GM12878 (cell line): ENCODE data around the gene CGB2.

Experiments
- CEBPZ ChIP-seq: fragments of 150-350 bp; IDR thresholded peaks from 2 replicates; pipeline ENCODE4 v1.6.1; 2016; ENCODE audit warnings: low read depth, low read length
- EP300 ChIP-seq, 2 experiments: fragments of 150-350 bp in 1 of 2; IDR thresholded peaks; 2 replicates each; pipeline ENCODE4 v1.6.1; 2011 to 2012; ENCODE audit warnings: low read depth in 2 of 2, low read length in 2 of 2, borderline replicate concordance in 1 of 2, improper control_type of control experiment in 1 of 2, inconsistent platforms in 1 of 2; ENCODE audit not compliant: control insufficient read depth in 1 of 2
- MAX ChIP-seq: IDR thresholded peaks from 2 replicates; pipeline ENCODE4 v1.6.1; 2012; ENCODE audit warnings: low read depth, low read length, improper control_type of control experiment
- ZNF24 ChIP-seq: fragments of 450-650 bp; IDR thresholded peaks from 2 replicates; pipeline ENCODE4 v1.6.1; 2017; ENCODE audit warnings: antibody characterized with exemption, mild to moderate bottlenecking
- TF ChIP-seq, protein P1 (sequence below): IDR thresholded peaks from 2 replicates; pipeline ENCODE4 v1.6.1; 2012; ENCODE audit warnings: mild to moderate bottlenecking, low read depth, low read length
- TF ChIP-seq, protein P2 (sequence below), 3 experiments: IDR thresholded peaks in 2 of 3; conservative IDR thresholded peaks in 1 of 3; 2 replicates each; pipeline ENCODE4 v1.5.1; 2011; ENCODE audit warnings: low read depth in 3 of 3, low read length in 3 of 3, mild to moderate bottlenecking in 3 of 3, control low read depth in 2 of 3, moderate library complexity in 2 of 3, inconsistent platforms in 1 of 3, mixed read lengths in 1 of 3; ENCODE audit not compliant: control insufficient read depth in 2 of 3, insufficient read depth in 1 of 3; ENCODE audit errors: extremely low read depth in 1 of 3

- TF ChIP-seq, protein P1, sequence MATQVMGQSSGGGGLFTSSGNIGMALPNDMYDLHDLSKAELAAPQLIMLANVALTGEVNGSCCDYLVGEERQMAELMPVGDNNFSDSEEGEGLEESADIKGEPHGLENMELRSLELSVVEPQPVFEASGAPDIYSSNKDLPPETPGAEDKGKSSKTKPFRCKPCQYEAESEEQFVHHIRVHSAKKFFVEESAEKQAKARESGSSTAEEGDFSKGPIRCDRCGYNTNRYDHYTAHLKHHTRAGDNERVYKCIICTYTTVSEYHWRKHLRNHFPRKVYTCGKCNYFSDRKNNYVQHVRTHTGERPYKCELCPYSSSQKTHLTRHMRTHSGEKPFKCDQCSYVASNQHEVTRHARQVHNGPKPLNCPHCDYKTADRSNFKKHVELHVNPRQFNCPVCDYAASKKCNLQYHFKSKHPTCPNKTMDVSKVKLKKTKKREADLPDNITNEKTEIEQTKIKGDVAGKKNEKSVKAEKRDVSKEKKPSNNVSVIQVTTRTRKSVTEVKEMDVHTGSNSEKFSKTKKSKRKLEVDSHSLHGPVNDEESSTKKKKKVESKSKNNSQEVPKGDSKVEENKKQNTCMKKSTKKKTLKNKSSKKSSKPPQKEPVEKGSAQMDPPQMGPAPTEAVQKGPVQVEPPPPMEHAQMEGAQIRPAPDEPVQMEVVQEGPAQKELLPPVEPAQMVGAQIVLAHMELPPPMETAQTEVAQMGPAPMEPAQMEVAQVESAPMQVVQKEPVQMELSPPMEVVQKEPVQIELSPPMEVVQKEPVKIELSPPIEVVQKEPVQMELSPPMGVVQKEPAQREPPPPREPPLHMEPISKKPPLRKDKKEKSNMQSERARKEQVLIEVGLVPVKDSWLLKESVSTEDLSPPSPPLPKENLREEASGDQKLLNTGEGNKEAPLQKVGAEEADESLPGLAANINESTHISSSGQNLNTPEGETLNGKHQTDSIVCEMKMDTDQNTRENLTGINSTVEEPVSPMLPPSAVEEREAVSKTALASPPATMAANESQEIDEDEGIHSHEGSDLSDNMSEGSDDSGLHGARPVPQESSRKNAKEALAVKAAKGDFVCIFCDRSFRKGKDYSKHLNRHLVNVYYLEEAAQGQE: no peak
- TF ChIP-seq, protein P2, sequence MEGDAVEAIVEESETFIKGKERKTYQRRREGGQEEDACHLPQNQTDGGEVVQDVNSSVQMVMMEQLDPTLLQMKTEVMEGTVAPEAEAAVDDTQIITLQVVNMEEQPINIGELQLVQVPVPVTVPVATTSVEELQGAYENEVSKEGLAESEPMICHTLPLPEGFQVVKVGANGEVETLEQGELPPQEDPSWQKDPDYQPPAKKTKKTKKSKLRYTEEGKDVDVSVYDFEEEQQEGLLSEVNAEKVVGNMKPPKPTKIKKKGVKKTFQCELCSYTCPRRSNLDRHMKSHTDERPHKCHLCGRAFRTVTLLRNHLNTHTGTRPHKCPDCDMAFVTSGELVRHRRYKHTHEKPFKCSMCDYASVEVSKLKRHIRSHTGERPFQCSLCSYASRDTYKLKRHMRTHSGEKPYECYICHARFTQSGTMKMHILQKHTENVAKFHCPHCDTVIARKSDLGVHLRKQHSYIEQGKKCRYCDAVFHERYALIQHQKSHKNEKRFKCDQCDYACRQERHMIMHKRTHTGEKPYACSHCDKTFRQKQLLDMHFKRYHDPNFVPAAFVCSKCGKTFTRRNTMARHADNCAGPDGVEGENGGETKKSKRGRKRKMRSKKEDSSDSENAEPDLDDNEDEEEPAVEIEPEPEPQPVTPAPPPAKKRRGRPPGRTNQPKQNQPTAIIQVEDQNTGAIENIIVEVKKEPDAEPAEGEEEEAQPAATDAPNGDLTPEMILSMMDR (IDR thresholded peaks at IDR 0.05 in 2 of 3, conservative IDR thresholded peaks at IDR 0.05 in 1 of 3; ENCODE audit: control insufficient read depth in 2 of 3, extremely low read depth in 1 of 3, insufficient read depth in 1 of 3, low read depth in 3 of 3, low read length in 3 of 3): no peak
- no peak for TF ChIP-seq ZNF24
- no peak for TF ChIP-seq CEBPZ
- no peak for TF ChIP-seq MAX
- TF ChIP-seq EP300 (IDR thresholded peaks at IDR 0.05; ENCODE audit: borderline replicate concordance in 1 of 2, control insufficient read depth in 1 of 2, low read depth in 2 of 2, low read length in 2 of 2): no peak
Observed at GRCh38 chr19:48985711-48986110, 46.0 kb upstream of the CGB2 start.
